Measurements from ENCODE around the gene CCL4. TPM values are rescaled to one million over a fixed set of nuclear protein-coding genes. Genes with fewer than 3 reads are reported as not detected.

CCL4 gene
- total and polyA plus RNA-seq, 2 experiments from 2014 or later = not detected

DNA sequence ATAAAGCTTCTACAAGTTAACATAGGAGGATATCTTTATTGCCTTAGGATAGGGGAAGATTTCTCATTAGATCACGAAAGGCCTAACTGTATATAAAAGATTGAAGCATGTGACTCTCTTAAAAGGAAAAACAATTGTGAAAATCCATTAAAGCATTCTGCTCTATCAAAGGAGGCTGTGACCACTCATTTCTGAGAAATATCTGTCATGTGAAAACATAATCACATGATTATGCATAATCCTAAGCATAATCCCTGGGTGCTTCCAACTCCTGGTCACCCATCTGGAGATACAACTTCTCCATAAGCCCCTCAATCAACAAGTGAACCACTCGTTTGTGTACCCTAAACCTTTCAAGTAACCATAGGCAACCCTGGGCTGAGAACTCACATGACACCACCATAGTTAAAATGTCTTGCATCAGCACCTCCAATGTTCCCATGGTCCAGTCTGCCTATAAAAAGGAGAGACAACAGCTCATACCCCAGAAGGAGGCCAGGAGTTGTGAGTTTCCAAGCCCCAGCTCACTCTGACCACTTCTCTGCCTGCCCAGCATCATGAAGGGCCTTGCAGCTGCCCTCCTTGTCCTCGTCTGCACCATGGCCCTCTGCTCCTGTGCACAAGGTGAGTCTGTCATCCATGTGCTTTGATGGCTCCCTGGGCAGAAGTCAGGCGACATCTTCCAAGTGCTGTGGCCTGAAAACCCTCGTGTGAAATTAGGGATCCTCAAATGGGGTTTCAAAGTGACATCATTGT, 39.7 kb upstream of the CCL4 start, which contains the start of gene CCL18:
Gene CCL18 (plus strand): TSS at position 487 of the 756 bp plus-strand sequence. CDS start 71 bp downstream, at position 558.
- Histone ChIP-seq H4K20me1 (replicated peaks; ENCODE audit: insufficient read depth) (no peaks in the 10 kb centered on the region), H3F3A (replicated peaks; ENCODE audit: low read depth) (no peaks in the 10 kb centered on the region), H3K4me2 (no peak within 1 kb of the TSS), H3K79me2 (replicated peaks; ENCODE audit: insufficient read depth) (no peaks in the 10 kb centered on the region), H3K27me3 (ENCODE audit: insufficient read depth) (no peaks in the 10 kb centered on the region), H3K27ac (ENCODE audit: low read depth) (no peak within 1 kb of the TSS), H3K9me2 (ENCODE audit: insufficient read depth) (peaks cover 8% of the 10 kb centered on the region), H3K4me1 (ENCODE audit: insufficient read depth) (no peaks in the 10 kb centered on the region), H3K36me3 (ENCODE audit: insufficient read depth) (no peaks in the 10 kb centered on the region), H3K4me3 (no peak within 1 kb of the TSS), H2AFZ (no peak within 1 kb of the TSS)
- H3K27me3 Mint-ChIP-seq (ENCODE audit: insufficient read depth, low read depth, poor library complexity) = no peaks in the 10 kb centered on the region
- no peak within 1 kb of the TSS for H3K4me3 Mint-ChIP-seq
- no peaks in the 10 kb centered on the region; the same call in 2 of the 3 replicates for H3K4me1 Mint-ChIP-seq
- no peaks in the 10 kb centered on the region; the same call in 2 of the 3 replicates for H3K36me3 Mint-ChIP-seq (ENCODE audit: low read depth)
- no peak within 1 kb of the TSS for H3K27ac Mint-ChIP-seq
- DNase-seq (ENCODE audit: low spot score) (no peak), ATAC-seq (no peak)
- H3K9me3 Mint-ChIP-seq = no peaks in the 10 kb centered on the region; the same call in 2 of the 3 replicates
- TF ChIP-seq CREB1 (CRISPR knock-in tag; IDR thresholded peaks at IDR 0.05; ENCODE audit: low read depth) = no peak

DNA sequence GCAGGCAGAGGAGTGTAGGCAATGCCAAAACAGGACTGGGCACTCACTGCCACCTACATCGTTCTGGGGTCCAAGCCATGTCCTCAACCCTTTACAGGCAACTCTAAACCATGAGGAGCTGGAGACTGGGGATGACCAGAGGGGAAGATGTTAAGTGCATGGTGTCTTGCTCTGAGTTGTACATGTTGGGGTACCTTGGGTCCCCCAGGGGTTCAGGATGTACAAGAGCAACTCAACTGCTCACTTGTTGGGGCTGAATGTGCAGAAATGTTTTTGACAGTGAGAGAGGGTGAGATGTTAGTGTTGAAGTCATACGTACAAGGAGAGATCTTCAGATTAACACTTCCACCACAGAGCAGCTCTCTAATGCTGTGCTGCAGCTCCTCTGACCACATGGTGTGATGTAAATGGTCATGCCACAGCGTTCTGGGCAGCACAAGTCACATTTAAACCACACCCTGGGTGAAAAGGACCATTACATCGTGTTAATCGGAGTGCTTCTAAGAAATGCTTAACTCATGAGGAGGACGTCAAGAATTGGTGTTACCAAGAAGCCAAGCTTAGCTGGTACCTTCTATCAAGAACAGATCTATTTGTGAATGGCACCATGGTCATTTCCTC, 37.2 kb upstream of the CCL4 start:
- Mint-ChIP-seq H3K27me3 (ENCODE audit: insufficient read depth, low read depth, poor library complexity) (no peaks in the 10 kb centered on the region), H3K27ac (no peak overlapping the region), H3K36me3 (ENCODE audit: low read depth) (no peaks in the 10 kb centered on the region; the same call in 2 of the 3 replicates), H3K9me3 (no peaks in the 10 kb centered on the region; the same call in 2 of the 3 replicates), H3K4me1 (no peaks in the 10 kb centered on the region; the same call in 2 of the 3 replicates), H3K4me3 (no peak overlapping the region)
- no peaks in the 10 kb centered on the region for H3K4me1 ChIP-seq (ENCODE audit: insufficient read depth)
- no peak overlapping the region for H3K4me2 ChIP-seq
- no peaks in the 10 kb centered on the region for H3K27me3 ChIP-seq (ENCODE audit: insufficient read depth)
- H2AFZ ChIP-seq = no peak overlapping the region
- H3K9me2 ChIP-seq (ENCODE audit: insufficient read depth) = peaks cover 17% of the 10 kb centered on the region
- H3K79me2 ChIP-seq (replicated peaks; ENCODE audit: insufficient read depth) = no peaks in the 10 kb centered on the region
- no peak overlapping the region for H3K27ac ChIP-seq (ENCODE audit: low read depth)
- ATAC-seq (no peak), DNase-seq (ENCODE audit: low spot score) (no peak)
- H3F3A ChIP-seq (replicated peaks; ENCODE audit: low read depth) = no peaks in the 10 kb centered on the region
- H3K36me3 ChIP-seq (ENCODE audit: insufficient read depth) = no peaks in the 10 kb centered on the region
- H4K20me1 ChIP-seq (replicated peaks; ENCODE audit: insufficient read depth) = no peaks in the 10 kb centered on the region
- no peak overlapping the region for H3K4me3 ChIP-seq
- TF ChIP-seq NANOG (IDR thresholded peaks at IDR 0.05; ENCODE audit: borderline replicate concordance) (no peak), POLR2AphosphoS5 (IDR thresholded peaks at IDR 0.05; ENCODE audit: low read depth) (no peak), STAT1 (IDR thresholded peaks at IDR 0.05; ENCODE audit: unreplicated experiment) (no peak), EZH2phosphoT487 (IDR thresholded peaks at IDR 0.05; ENCODE audit: unreplicated experiment) (no peak)
- TF ChIP-seq, protein P1, sequence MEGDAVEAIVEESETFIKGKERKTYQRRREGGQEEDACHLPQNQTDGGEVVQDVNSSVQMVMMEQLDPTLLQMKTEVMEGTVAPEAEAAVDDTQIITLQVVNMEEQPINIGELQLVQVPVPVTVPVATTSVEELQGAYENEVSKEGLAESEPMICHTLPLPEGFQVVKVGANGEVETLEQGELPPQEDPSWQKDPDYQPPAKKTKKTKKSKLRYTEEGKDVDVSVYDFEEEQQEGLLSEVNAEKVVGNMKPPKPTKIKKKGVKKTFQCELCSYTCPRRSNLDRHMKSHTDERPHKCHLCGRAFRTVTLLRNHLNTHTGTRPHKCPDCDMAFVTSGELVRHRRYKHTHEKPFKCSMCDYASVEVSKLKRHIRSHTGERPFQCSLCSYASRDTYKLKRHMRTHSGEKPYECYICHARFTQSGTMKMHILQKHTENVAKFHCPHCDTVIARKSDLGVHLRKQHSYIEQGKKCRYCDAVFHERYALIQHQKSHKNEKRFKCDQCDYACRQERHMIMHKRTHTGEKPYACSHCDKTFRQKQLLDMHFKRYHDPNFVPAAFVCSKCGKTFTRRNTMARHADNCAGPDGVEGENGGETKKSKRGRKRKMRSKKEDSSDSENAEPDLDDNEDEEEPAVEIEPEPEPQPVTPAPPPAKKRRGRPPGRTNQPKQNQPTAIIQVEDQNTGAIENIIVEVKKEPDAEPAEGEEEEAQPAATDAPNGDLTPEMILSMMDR (conservative IDR thresholded peaks at IDR 0.05; ENCODE audit: low read depth in 2 of 2) = no peak
- TF ChIP-seq, protein P2, sequence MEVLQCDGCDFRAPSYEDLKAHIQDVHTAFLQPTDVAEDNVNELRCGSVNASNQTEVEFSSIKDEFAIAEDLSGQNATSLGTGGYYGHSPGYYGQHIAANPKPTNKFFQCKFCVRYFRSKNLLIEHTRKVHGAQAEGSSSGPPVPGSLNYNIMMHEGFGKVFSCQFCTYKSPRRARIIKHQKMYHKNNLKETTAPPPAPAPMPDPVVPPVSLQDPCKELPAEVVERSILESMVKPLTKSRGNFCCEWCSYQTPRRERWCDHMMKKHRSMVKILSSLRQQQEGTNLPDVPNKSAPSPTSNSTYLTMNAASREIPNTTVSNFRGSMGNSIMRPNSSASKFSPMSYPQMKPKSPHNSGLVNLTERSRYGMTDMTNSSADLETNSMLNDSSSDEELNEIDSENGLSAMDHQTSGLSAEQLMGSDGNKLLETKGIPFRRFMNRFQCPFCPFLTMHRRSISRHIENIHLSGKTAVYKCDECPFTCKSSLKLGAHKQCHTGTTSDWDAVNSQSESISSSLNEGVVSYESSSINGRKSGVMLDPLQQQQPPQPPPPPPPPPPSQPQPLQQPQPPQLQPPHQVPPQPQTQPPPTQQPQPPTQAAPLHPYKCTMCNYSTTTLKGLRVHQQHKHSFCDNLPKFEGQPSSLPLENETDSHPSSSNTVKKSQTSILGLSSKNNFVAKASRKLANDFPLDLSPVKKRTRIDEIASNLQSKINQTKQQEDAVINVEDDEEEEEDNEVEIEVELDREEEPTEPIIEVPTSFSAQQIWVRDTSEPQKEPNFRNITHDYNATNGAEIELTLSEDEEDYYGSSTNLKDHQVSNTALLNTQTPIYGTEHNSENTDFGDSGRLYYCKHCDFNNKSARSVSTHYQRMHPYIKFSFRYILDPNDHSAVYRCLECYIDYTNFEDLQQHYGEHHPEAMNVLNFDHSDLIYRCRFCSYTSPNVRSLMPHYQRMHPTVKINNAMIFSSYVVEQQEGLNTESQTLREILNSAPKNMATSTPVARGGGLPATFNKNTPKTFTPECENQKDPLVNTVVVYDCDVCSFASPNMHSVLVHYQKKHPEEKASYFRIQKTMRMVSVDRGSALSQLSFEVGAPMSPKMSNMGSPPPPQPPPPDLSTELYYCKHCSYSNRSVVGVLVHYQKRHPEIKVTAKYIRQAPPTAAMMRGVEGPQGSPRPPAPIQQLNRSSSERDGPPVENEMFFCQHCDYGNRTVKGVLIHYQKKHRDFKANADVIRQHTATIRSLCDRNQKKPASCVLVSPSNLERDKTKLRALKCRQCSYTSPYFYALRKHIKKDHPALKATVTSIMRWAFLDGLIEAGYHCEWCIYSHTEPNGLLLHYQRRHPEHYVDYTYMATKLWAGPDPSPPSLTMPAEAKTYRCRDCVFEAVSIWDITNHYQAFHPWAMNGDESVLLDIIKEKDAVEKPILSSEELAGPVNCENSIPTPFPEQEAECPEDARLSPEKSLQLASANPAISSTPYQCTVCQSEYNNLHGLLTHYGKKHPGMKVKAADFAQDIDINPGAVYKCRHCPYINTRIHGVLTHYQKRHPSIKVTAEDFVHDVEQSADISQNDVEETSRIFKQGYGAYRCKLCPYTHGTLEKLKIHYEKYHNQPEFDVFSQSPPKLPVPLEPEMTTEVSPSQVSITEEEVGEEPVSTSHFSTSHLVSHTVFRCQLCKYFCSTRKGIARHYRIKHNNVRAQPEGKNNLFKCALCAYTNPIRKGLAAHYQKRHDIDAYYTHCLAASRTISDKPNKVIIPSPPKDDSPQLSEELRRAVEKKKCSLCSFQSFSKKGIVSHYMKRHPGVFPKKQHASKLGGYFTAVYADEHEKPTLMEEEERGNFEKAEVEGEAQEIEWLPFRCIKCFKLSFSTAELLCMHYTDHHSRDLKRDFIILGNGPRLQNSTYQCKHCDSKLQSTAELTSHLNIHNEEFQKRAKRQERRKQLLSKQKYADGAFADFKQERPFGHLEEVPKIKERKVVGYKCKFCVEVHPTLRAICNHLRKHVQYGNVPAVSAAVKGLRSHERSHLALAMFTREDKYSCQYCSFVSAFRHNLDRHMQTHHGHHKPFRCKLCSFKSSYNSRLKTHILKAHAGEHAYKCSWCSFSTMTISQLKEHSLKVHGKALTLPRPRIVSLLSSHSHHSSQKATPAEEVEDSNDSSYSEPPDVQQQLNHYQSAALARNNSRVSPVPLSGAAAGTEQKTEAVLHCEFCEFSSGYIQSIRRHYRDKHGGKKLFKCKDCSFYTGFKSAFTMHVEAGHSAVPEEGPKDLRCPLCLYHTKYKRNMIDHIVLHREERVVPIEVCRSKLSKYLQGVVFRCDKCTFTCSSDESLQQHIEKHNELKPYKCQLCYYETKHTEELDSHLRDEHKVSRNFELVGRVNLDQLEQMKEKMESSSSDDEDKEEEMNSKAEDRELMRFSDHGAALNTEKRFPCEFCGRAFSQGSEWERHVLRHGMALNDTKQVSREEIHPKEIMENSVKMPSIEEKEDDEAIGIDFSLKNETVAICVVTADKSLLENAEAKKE (CRISPR knock-in tag; IDR thresholded peaks at IDR 0.05) = no peak
- TF ChIP-seq, protein P3, sequence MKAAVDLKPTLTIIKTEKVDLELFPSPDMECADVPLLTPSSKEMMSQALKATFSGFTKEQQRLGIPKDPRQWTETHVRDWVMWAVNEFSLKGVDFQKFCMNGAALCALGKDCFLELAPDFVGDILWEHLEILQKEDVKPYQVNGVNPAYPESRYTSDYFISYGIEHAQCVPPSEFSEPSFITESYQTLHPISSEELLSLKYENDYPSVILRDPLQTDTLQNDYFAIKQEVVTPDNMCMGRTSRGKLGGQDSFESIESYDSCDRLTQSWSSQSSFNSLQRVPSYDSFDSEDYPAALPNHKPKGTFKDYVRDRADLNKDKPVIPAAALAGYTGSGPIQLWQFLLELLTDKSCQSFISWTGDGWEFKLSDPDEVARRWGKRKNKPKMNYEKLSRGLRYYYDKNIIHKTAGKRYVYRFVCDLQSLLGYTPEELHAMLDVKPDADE (IDR thresholded peaks at IDR 0.05) = no peak
